SU-DHL-6 (cell line): ENCODE data around the gene CRB2.
A peak's percentile ranks its signal among the peaks of the same experiment; 100 is the strongest.

ENCODE experiments used
- H2AFZ ChIP-seq: fragments of 200-600 bp; sonication (generic); 2 replicates; pipeline ENCODE4 v1.6.1; 2014; ENCODE audit warnings: low read depth, mild to moderate bottlenecking, moderate library complexity, mixed read lengths, antibody characterized with exemption, low read length; ENCODE audit not compliant: severe bottlenecking
- H3F3A ChIP-seq: fragments of 200-600 bp; shearing (Covaris generic); 2 replicates; pipeline ENCODE4 v1.6.0; 2016; ENCODE audit warnings: antibody characterized with exemption, mild to moderate bottlenecking; ENCODE audit not compliant: insufficient read depth
- H3K27ac ChIP-seq: fragments of 200-600 bp; sonication (generic); 2 replicates; pipeline ENCODE4 v1.5.1; 2016; ENCODE audit warnings: low read depth, mild to moderate bottlenecking, low read length, moderate library complexity, mixed read lengths
- H3K27me3 ChIP-seq: fragments of 200-600 bp; sonication (generic), shearing (Covaris generic); 2 replicates; pipeline ENCODE4 v1.6.0; 2014; ENCODE audit warnings: mild to moderate bottlenecking, low read length
- H3K36me3 ChIP-seq: fragments of 200-600 bp; sonication (generic); 2 replicates; pipeline ENCODE4 v1.6.1; 2014; ENCODE audit warnings: mild to moderate bottlenecking, low read length, mixed read lengths
- H3K4me2 ChIP-seq: fragments of 300-600, 200-600 bp; shearing (Covaris generic), sonication (generic); 2 replicates; pipeline ENCODE4 v1.6.0; 2014; ENCODE audit warnings: low read length, low read depth, mild to moderate bottlenecking; ENCODE audit not compliant: poor library complexity, severe bottlenecking
- H3K4me3 ChIP-seq: fragments of 200-600 bp; sonication (generic); 2 replicates; pipeline ENCODE4 v1.5.1; 2014; ENCODE audit warnings: antibody characterized with exemption, low read length, mild to moderate bottlenecking, mixed read lengths; ENCODE audit not compliant: insufficient read depth, poor library complexity, severe bottlenecking
- H3K79me2 ChIP-seq: fragments of 200-600 bp; sonication (generic); 2 replicates; pipeline ENCODE4 v1.6.1; 2014; ENCODE audit warnings: mild to moderate bottlenecking, low read length, moderate library complexity; ENCODE audit not compliant: insufficient read depth
- H3K9ac ChIP-seq: fragments of 200-600 bp; sonication (generic); 2 replicates; pipeline ENCODE4 v1.7.0; 2014; ENCODE audit warnings: mild to moderate bottlenecking, low read length
- H3K9me2 ChIP-seq: fragments of 200-600 bp; sonication (generic); replicated peaks from 2 replicates; pipeline ENCODE4 v1.6.1; 2014; ENCODE audit warnings: low read length; ENCODE audit not compliant: insufficient read depth
- H3K9me3 ChIP-seq: fragments of 200-600 bp; sonication (generic); 2 replicates; pipeline ENCODE4 v1.6.1; 2014; ENCODE audit warnings: low read length, mixed read lengths; ENCODE audit not compliant: insufficient read depth
- H4K20me1 ChIP-seq: fragments of 200-600 bp; sonication (generic); 2 replicates; pipeline ENCODE4 v1.6.1; 2014; ENCODE audit warnings: low read depth, mild to moderate bottlenecking, antibody characterized with exemption, low read length, moderate library complexity, mixed read lengths
- EZH2phosphoT487 ChIP-seq: fragments of 200-600 bp; sonication (generic), shearing (Covaris generic); conservative IDR thresholded peaks from 2 replicates; pipeline ENCODE4 v1.6.1; 2018; ENCODE audit warnings: mild to moderate bottlenecking, antibody characterized with exemption, low read length, moderate library complexity, mixed read lengths
- TF ChIP-seq, protein P1 (sequence below): fragments of 200-600 bp; sonication (generic); IDR thresholded peaks from one replicate; pipeline ENCODE4 v1.5.1; 2017; ENCODE audit warnings: antibody characterized with exemption, mild to moderate bottlenecking, low read length, moderate library complexity; ENCODE audit not compliant: insufficient read depth, poor library complexity, severe bottlenecking

Gene CRB2

DNA sequence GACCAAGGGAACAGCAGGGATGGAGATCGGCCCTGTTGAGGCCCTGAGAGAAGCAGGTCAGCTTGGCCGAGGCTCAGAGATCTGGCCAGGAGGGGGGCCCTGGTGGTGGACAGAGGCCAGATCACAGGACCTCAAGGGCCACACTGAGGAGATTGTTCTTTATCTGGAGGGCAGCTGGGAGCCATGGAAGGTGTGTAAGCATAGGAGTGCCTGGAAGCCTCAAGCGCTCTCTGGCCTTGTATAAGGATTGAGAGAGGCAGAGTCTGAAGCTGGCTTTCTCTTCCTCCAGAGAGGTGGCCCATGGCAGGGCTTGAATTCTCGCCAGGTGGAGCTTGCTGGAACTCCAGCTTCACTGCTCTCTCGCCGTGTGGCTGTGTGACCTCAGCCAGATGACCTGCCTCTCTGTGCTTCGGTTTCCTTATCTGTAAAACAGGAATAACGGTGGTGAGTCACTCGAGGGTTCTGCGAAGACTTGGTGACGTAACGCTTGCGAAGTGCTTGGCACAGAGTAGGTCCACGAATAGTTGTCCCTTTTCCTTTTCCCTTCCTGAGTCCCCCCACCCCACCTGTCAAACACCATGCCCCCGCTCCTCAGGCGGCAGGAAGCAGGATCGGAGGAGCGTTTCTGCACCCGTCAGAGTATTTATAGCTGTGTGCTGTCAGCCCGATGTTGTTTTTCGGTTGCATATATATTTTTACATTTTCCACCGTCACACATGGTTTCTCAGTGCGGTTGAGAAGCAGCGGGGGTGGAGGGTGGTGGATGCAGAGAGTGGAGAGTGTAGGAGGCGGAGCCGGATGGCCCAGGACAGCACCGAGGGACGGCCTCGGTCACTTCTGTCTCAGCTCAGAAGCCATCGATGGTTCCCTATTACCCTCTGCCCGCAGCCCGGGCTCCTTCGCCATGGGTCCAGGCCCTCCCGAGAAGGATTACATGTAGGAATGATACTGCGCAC is 17.0 kb upstream of the CRB2 start:
- Histone ChIP-seq H2AFZ (no peak overlapping the region), H3K9ac (peak overlapping the region; percentile 66)

DNA sequence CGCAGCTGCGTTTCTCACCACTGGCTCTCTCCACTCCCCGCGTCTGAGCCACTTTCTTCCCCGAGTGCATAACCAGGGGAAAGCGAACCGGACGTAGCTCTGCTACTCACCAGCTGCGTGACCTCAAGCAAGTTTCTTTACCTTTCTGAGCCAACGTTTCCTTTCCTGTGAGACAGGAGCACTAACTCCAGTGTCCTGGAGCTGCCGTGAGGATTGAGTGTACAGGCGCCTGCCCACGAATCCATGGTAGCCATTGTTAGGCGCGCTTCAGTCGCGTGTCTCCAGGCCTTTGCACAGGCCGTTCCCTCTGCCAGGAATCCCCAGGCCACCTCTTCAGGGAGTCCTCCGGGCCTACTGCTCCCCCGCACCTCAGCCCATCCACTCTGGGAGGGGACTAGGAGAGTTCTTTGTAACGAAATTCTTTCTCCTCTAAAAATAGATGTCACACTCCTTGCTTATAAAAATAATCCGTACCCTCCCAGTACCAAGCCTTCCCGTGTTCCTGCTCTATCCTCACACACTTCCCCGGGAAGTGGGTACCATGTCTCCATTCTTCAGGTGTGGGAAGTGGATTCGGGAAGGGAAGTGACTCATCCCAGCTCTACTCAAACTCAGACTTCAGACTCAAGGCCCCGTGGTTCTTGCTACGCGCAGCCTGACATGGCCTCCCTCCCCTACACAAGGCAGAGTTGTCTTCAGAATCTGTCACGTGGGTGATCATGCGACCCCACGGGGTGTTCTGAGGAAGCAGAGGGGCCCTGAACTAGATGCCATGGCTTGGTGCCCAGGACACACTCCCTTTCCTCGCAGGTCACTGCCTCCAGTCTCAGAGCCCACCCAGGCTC is 16.1 kb upstream of the CRB2 start:
- peak overlapping the region; percentile 94 for H3K27ac ChIP-seq
- peak overlapping the region; percentile 23 for H2AFZ ChIP-seq
- no peaks in the 10 kb centered on the region for H3K27me3 ChIP-seq
- H3K79me2 ChIP-seq: no peaks in the 10 kb centered on the region
- H3K4me3 ChIP-seq: peak overlapping the region; percentile 41
- no peaks in the 10 kb centered on the region for H4K20me1 ChIP-seq
- peaks cover 84% of the 10 kb centered on the region for H3F3A ChIP-seq
- H3K9me3 ChIP-seq: no peaks in the 10 kb centered on the region
- H3K9ac ChIP-seq: peak overlapping the region; percentile 66
- TF ChIP-seq, protein P1, sequence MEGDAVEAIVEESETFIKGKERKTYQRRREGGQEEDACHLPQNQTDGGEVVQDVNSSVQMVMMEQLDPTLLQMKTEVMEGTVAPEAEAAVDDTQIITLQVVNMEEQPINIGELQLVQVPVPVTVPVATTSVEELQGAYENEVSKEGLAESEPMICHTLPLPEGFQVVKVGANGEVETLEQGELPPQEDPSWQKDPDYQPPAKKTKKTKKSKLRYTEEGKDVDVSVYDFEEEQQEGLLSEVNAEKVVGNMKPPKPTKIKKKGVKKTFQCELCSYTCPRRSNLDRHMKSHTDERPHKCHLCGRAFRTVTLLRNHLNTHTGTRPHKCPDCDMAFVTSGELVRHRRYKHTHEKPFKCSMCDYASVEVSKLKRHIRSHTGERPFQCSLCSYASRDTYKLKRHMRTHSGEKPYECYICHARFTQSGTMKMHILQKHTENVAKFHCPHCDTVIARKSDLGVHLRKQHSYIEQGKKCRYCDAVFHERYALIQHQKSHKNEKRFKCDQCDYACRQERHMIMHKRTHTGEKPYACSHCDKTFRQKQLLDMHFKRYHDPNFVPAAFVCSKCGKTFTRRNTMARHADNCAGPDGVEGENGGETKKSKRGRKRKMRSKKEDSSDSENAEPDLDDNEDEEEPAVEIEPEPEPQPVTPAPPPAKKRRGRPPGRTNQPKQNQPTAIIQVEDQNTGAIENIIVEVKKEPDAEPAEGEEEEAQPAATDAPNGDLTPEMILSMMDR: no peak
- no peaks in the 10 kb centered on the region for H3K36me3 ChIP-seq
- peak overlapping the region; percentile 57 for H3K4me2 ChIP-seq
- no peaks in the 10 kb centered on the region for H3K9me2 ChIP-seq

More for the DNA sequence above, 17.0 kb upstream of the CRB2 start:
- H3K9me3 ChIP-seq: no peaks in the 10 kb centered on the region
- no peaks in the 10 kb centered on the region for H4K20me1 ChIP-seq
- peak overlapping the region; percentile 94 for H3K27ac ChIP-seq
- H3K27me3 ChIP-seq: no peaks in the 10 kb centered on the region
- peak overlapping the region; percentile 41 for H3K4me3 ChIP-seq
- H3K36me3 ChIP-seq: no peaks in the 10 kb centered on the region
- H3F3A ChIP-seq: peaks cover 75% of the 10 kb centered on the region
- no peak for TF ChIP-seq EZH2phosphoT487
- TF ChIP-seq, protein P1: no peak
- H3K4me2 ChIP-seq: peak overlapping the region; percentile 57
- H3K9me2 ChIP-seq: no peaks in the 10 kb centered on the region
- H3K79me2 ChIP-seq: no peaks in the 10 kb centered on the region

DNA sequence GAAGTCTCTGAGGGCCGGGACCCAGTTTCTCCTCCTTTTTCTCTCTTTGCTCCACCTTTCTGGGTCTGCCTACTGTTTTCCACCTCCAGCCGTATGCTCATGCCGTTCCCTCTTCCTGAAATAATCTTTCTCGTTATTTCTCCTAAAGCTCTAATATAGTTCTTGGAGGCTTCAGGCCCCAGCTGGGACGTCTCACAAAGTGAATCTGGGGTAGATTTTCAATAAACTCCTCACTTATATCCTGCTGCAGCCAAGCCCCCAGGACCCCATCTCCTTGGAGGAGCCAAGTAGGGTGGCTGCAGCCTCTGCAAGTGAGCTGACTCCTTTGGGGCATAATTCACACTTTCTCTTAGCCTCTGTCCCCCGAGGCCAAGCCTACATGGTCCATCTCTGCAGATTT is 14.2 kb upstream of the CRB2 start:
- Histone ChIP-seq H3K9me3 (no peaks in the 10 kb centered on the region), H3K27ac (peak overlapping the region; percentile 94), H3K36me3 (no peaks in the 10 kb centered on the region), H3K4me3 (no peak overlapping the region), H3K9ac (peak overlapping the region; percentile 66), H2AFZ (peak overlapping the region; percentile 42), H3F3A (peaks cover 87% of the 10 kb centered on the region), H3K27me3 (no peaks in the 10 kb centered on the region), H3K79me2 (no peaks in the 10 kb centered on the region), H3K9me2 (no peaks in the 10 kb centered on the region), H4K20me1 (no peaks in the 10 kb centered on the region), H3K4me2 (peak overlapping the region; percentile 57)
- TF ChIP-seq, protein P1: no peak
- no peak for TF ChIP-seq EZH2phosphoT487
